H1 (cell line): ENCODE data around the gene HIVEP2. TPM values are rescaled to one million over a fixed set of nuclear protein-coding genes. Genes with fewer than 3 reads are reported as not detected.

Experiments used
- CTCF ChIA-PET: fragments of 300-600 bp; sonication (Branson Sonifier 250); formaldehyde crosslinking; loops from one replicate; lab custom pipeline; 2021; ENCODE audit not compliant: partially characterized antibody; lab: Charles Lee
- POLR2A ChIA-PET: fragments of 300-600 bp; sonication (Branson Sonifier 250); formaldehyde crosslinking; loops from one replicate; lab custom pipeline; 2021; ENCODE audit warnings: inconsistent platforms; ENCODE audit not compliant: partially characterized antibody; lab: Charles Lee
- DNase-seq, 2 experiments: peaks; one replicate each; pipeline versions ENCODE4 v3.0.0 to v3.0.0-alpha.2; 2010 to 2022; ENCODE audit warnings: low spot score in 2 of 2, low read depth in 1 of 2, mixed read lengths in 1 of 2
- FAIRE-seq: peaks from 2 replicates; lab custom pipeline; 2011; peaks lifted over from hg19 to GRCh38; lab: Jason Lieb, UNC
- H2AFZ ChIP-seq: 2 replicates; pipeline ENCODE4 v1.8.1; 2012; ENCODE audit warnings: low read length, inconsistent platforms
- H2AK5ac ChIP-seq: 2 replicates; pipeline ENCODE4 v1.6.1; 2013; ENCODE audit warnings: low read depth, low read length
- H2BK120ac ChIP-seq: replicated peaks from 2 replicates; pipeline ENCODE3; 2013; ENCODE audit warnings: low read depth, low read length, inconsistent platforms
- H2BK12ac ChIP-seq: 2 replicates; pipeline ENCODE4 v1.6.1; 2013; ENCODE audit warnings: low read depth, low read length
- H2BK15ac ChIP-seq: 2 replicates; pipeline ENCODE4 v1.6.1; 2013; ENCODE audit warnings: low read length
- H2BK20ac ChIP-seq: 2 replicates; pipeline ENCODE4 v1.6.1; 2013; ENCODE audit warnings: low read length
- H2BK5ac ChIP-seq: 2 replicates; pipeline ENCODE4 v1.6.1; 2013; ENCODE audit warnings: low read depth, low read length
- H3K14ac ChIP-seq: 2 replicates; pipeline ENCODE4 v1.6.1; 2013; ENCODE audit warnings: inconsistent platforms; ENCODE audit not compliant: insufficient read length
- H3K18ac ChIP-seq: 2 replicates; pipeline ENCODE4 v1.6.1; 2013; ENCODE audit warnings: low read length; ENCODE audit errors: extremely low read depth
- H3K23ac ChIP-seq: 2 replicates; pipeline ENCODE4 v1.6.1; 2013; ENCODE audit warnings: inconsistent platforms; ENCODE audit not compliant: insufficient read length
- H3K23me2 ChIP-seq: 2 replicates; pipeline ENCODE4 v1.6.1; 2013; ENCODE audit warnings: low read depth, low read length
- H3K27ac ChIP-seq: 2 replicates; pipeline ENCODE4 v1.6.1; 2011; ENCODE audit warnings: low read depth, low read length, inconsistent platforms
- H3K27me3 ChIP-seq, 4 experiments: replicated peaks in 1 of 4; 1 replicate in 1 of 4; 2 replicates in 3 of 4; pipeline versions ENCODE4 v1.6.1 to v1.8.1; 2011 to 2013; ENCODE audit warnings: low read length in 3 of 4, mild to moderate bottlenecking in 3 of 4, inconsistent platforms in 2 of 4, mixed read lengths in 2 of 4, moderate library complexity in 1 of 4; ENCODE audit not compliant: control insufficient read depth in 3 of 4, insufficient read depth in 3 of 4; ENCODE audit errors: extremely low read depth in 1 of 4
- H3K36me3 ChIP-seq, 4 experiments: 2 replicates each; pipeline versions ENCODE4 v1.6.1 to v1.8.1; 2011 to 2013; ENCODE audit warnings: mild to moderate bottlenecking in 4 of 4, low read length in 3 of 4, moderate library complexity in 2 of 4, control low read depth in 1 of 4, inconsistent platforms in 1 of 4; ENCODE audit not compliant: insufficient read depth in 4 of 4, control insufficient read depth in 2 of 4
- H3K4ac ChIP-seq: replicated peaks from 2 replicates; pipeline ENCODE3; 2013; ENCODE audit warnings: low read length, low read depth, mixed read lengths, inconsistent platforms; ENCODE audit not compliant: insufficient read length
- H3K4me1 ChIP-seq, 4 experiments: replicated peaks in 1 of 4; 1 replicate in 1 of 4; 2 replicates in 3 of 4; pipeline versions ENCODE4 v1.6.1 to v1.8.1; 2011 to 2013; ENCODE audit warnings: low read length in 3 of 4, inconsistent platforms in 2 of 4, mixed read lengths in 1 of 4; ENCODE audit not compliant: insufficient read depth in 4 of 4, control insufficient read depth in 3 of 4
- H3K4me2 ChIP-seq, 2 experiments: 2 replicates each; pipeline versions ENCODE4 v1.6.1 to v1.8.1; 2011 to 2013; ENCODE audit warnings: low read depth in 2 of 2, low read length in 2 of 2, control low read depth in 1 of 2, inconsistent platforms in 1 of 2, mild to moderate bottlenecking in 1 of 2; ENCODE audit not compliant: insufficient read depth in 1 of 2
- H3K4me3 ChIP-seq, 4 experiments: fragments of 200-600, 300-600 bp in 1 of 4; sonication (generic), shearing (Covaris generic), sonication (Bioruptor Twin) in 1 of 4; 2 replicates each; pipeline versions ENCODE4 v1.5.1 to v1.8.1; 2011 to 2016; ENCODE audit warnings: low read length in 4 of 4, low read depth in 3 of 4, control low read depth in 2 of 4, inconsistent platforms in 2 of 4, mild to moderate bottlenecking in 2 of 4, mixed read lengths in 1 of 4, moderate library complexity in 1 of 4; ENCODE audit not compliant: insufficient read depth in 2 of 4; ENCODE audit errors: extremely low read depth in 1 of 4
- H3K56ac ChIP-seq: replicated peaks from 2 replicates; pipeline ENCODE3; 2013; ENCODE audit warnings: low read depth, mild to moderate bottlenecking, mixed read lengths, low read length, inconsistent platforms; ENCODE audit not compliant: insufficient read length
- H3K79me1 ChIP-seq: 2 replicates; pipeline ENCODE4 v1.6.1; 2013; ENCODE audit warnings: low read depth, low read length, control low read depth
- H3K79me2 ChIP-seq, 2 experiments: 2 replicates each; pipeline versions ENCODE4 v1.6.1 to v1.8.1; 2012 to 2013; ENCODE audit warnings: low read length in 2 of 2, mild to moderate bottlenecking in 2 of 2, inconsistent platforms in 1 of 2; ENCODE audit not compliant: insufficient read depth in 2 of 2, control insufficient read depth in 1 of 2
- H3K9ac ChIP-seq, 4 experiments: replicated peaks in 1 of 4; 1 replicate in 1 of 4; 2 replicates in 3 of 4; pipeline versions ENCODE4 v1.6.1 to v1.8.1; 2011 to 2013; ENCODE audit warnings: low read depth in 3 of 4, low read length in 3 of 4, control low read depth in 2 of 4, mild to moderate bottlenecking in 2 of 4, moderate library complexity in 2 of 4, inconsistent platforms in 1 of 4; ENCODE audit errors: extremely low read depth in 1 of 4
- H3K9me3 ChIP-seq, 2 experiments: 2 replicates each; pipeline versions ENCODE4 v1.6.1 to v1.8.1; 2012 to 2013; ENCODE audit warnings: mild to moderate bottlenecking in 2 of 2, moderate library complexity in 2 of 2, control low read depth in 1 of 2, inconsistent platforms in 1 of 2, low read depth in 1 of 2, low read length in 1 of 2, mixed read lengths in 1 of 2; ENCODE audit not compliant: insufficient read depth in 2 of 2
- H4K20me1 ChIP-seq, 2 experiments: replicated peaks in 1 of 2; 2 replicates each; pipeline versions ENCODE3 to v1.8.1; 2011 to 2013; ENCODE audit warnings: inconsistent platforms in 2 of 2, low read length in 2 of 2, mild to moderate bottlenecking in 1 of 2; ENCODE audit not compliant: insufficient read depth in 2 of 2, control insufficient read depth in 1 of 2
- H4K5ac ChIP-seq: 2 replicates; pipeline ENCODE4 v1.6.1; 2013; ENCODE audit warnings: low read length, low read depth, mixed read lengths, inconsistent platforms; ENCODE audit not compliant: insufficient read length
- H4K8ac ChIP-seq: 2 replicates; pipeline ENCODE4 v1.8.0; 2013; ENCODE audit warnings: mild to moderate bottlenecking, moderate library complexity, low read length, inconsistent platforms; ENCODE audit not compliant: insufficient read depth; ENCODE audit errors: extremely low read depth
- H4K91ac ChIP-seq: replicated peaks from 2 replicates; pipeline ENCODE3; 2013; ENCODE audit warnings: low read length, mixed read lengths, inconsistent platforms; ENCODE audit not compliant: insufficient read length
- ASH2L ChIP-seq: fragments of 200-600, 300-600 bp; sonication (generic); IDR thresholded peaks from one replicate; pipeline ENCODE4 v1.7.1; 2017; ENCODE audit warnings: low read length
- BCL11A ChIP-seq, 2 experiments: IDR thresholded peaks; one replicate each; pipeline ENCODE4 v1.6.1; 2011; ENCODE audit warnings: low read depth in 2 of 2, low read length in 2 of 2, mild to moderate bottlenecking in 2 of 2
- GABPA ChIP-seq: IDR thresholded peaks from 2 replicates; pipeline ENCODE4 v1.6.1; 2011; ENCODE audit warnings: mild to moderate bottlenecking, low read length, moderate library complexity, borderline replicate concordance; ENCODE audit not compliant: insufficient read depth
- SUZ12 ChIP-seq: fragments of 200-600 bp; sonication (generic); IDR thresholded peaks from 2 replicates; pipeline ENCODE4 v1.6.1; 2012; ENCODE audit warnings: mild to moderate bottlenecking, inconsistent platforms, low read length, moderate library complexity, mixed read lengths
- TAF1 ChIP-seq: IDR thresholded peaks from 2 replicates; pipeline ENCODE4 v1.6.1; 2011; ENCODE audit warnings: mild to moderate bottlenecking, low read depth, low read length
- WGBS, 2 experiments: shearing (Covaris generic) in 1 of 2; methylation state at CpG; one replicate each; pipeline versions ENCODE4 v1.1.6 to v1.1.7; 2013 to 2015; ENCODE audit warnings: low lambda C conversion rate in 2 of 2, mixed read lengths in 2 of 2, inconsistent platforms in 1 of 2, low coverage in 1 of 2, missing lambda C conversion rate in 1 of 2; ENCODE audit not compliant: insufficient replicate concordance in 2 of 2, insufficient coverage in 1 of 2, insufficient read length in 1 of 2; ENCODE audit errors: extremely low coverage in 1 of 2, missing lambda C conversion rate in 1 of 2; 5-methylcytosine and 5-hydroxymethylcytosine counted together
- polyA plus RNA-seq, 7 experiments: library from polyadenylated mRNA; depleted of rRNA in 3 of 7; stranded (reverse) in 5 of 7; unstranded in 2 of 7; fragments of >200 nt in 5 of 7; fragments of 200-250 nt in 2 of 7; gene quantifications; 1 replicate in 5 of 7; 2 replicates in 1 of 7; 4 replicates in 1 of 7; pipeline versions ENCODE4 v1.2.1 to v1.2.3, GENCODE V29; 2011 to 2013; ENCODE audit warnings: missing spikeins in 2 of 7, mixed read lengths in 2 of 7
- total RNA-seq: library from RNA; stranded (reverse); fragmentation: NEBNext Ultra II Directional; extraction: Animal tissue kit (Norgen Biotek cat#: 25700); gene quantifications from 2 replicates; pipeline ENCODE4 v1.2.1, GENCODE V29; 2021
- TF ChIP-seq, protein P1 (sequence below): IDR thresholded peaks from 2 replicates; pipeline ENCODE4 v1.6.1; 2012; ENCODE audit warnings: inconsistent platforms

Gene HIVEP2
- total and polyA plus RNA-seq, 2 of the 8 experiments (the other 6 are each of a cell fraction or from before 2014, with no cell fraction given): 2.2 to 6.1 TPM

DNA sequence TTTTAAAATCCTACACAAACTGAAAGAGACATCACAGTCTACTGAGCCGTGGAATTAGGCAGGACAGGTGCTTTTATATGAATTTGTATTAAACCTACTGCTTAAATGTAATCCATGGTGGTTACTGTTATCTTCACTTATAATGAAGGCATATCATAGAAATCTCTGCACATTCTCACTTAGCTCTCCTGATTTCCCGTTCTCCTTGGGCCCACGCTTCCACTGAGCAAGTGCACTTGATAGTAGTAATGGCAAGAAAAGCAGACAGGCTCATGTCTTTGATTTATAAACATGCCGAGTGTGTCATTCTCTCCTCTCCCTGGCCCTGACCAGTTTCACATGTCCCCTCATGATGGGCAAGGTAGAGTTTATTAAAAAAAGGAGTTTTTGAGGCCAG lies 186.3 kb downstream of the HIVEP2 start:
- Histone ChIP-seq H2BK15ac (no peak overlapping the region), H3K14ac (no peak overlapping the region), H3K79me2 (no peaks in the 10 kb centered on the region), H2AK5ac (no peak overlapping the region), H3K23ac (no peak overlapping the region), H2AFZ (no peak overlapping the region), H4K91ac (no peak overlapping the region), H2BK12ac (no peak overlapping the region), H3K4me2 (no peak overlapping the region), H3K9me3 (no peaks in the 10 kb centered on the region), H3K4me3 (no peak overlapping the region), H3K18ac (no peak overlapping the region), H3K9ac (no peak overlapping the region), H4K20me1 (peaks cover 0 to 1% of the 10 kb centered on the region in 2 experiments), H2BK120ac (no peak overlapping the region), H4K5ac (no peak overlapping the region), H3K36me3 (peaks cover 2 to 14% (median 7%) of the 10 kb centered on the region in 4 experiments; a peak in 6 of 8 replicates), H3K79me1 (no peaks in the 10 kb centered on the region), H3K23me2 (no peaks in the 10 kb centered on the region), H3K4ac (no peak overlapping the region), H2BK20ac (no peak overlapping the region), H3K56ac (no peak overlapping the region), H3K27ac (no peak overlapping the region), H4K8ac (no peak overlapping the region), H3K27me3 (no peaks in the 10 kb centered on the region), H2BK5ac (no peak overlapping the region), H3K4me1 (no peaks in the 10 kb centered on the region; a peak in 1 of 7 replicates)
- no peak for DNase-seq
- WGBS, 2 experiments: 92% methylated on average over 4 of the region's 4 CpGs; no CpG with 5 or more reads in 1 of the 2 experiments
- ChIA-PET POLR2A (no interaction called here), CTCF (interaction anchor here (1.4 kb wide), 1 partner anchor 12 kb away, joined by 6 read pairs; no protein-coding TSS in a partner anchor)
- no peak for FAIRE-seq
- no peak for TF ChIP-seq GABPA
- no peak for TF ChIP-seq ASH2L
- TF ChIP-seq TAF1: no peak
- TF ChIP-seq BCL11A (IDR thresholded peaks at IDR 0.05; ENCODE audit: low read depth in 2 of 2, low read length in 2 of 2): no peak
- TF ChIP-seq, protein P1, sequence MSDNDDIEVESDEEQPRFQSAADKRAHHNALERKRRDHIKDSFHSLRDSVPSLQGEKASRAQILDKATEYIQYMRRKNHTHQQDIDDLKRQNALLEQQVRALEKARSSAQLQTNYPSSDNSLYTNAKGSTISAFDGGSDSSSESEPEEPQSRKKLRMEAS: no peak
- no peak for TF ChIP-seq SUZ12
